Hindlimb muscle (tissue), 1 donor: ENCODE data around the gene TMEM88. TPM values are rescaled to one million over a fixed set of nuclear protein-coding genes. Genes with fewer than 3 reads are reported as not detected.
"Not testable (repeated sequence)": the region's sequence is repeated elsewhere in the genome, so short reads cannot be mapped to it uniquely, and the experiment has no call there.

Source experiments
- DNase-seq: peaks from one replicate; pipeline ENCODE4 v3.0.0-alpha.2; 2013
- polyA plus RNA-seq: library from polyadenylated mRNA; unstranded; fragments of 120-200 nt; gene quantifications from one replicate; pipeline ENCODE4 v1.2.1, GENCODE V29; 2013; ENCODE audit not compliant: insufficient read length

TMEM88 gene
- polyA plus RNA-seq = 32.6 TPM

- DNase-seq = no peak
Observed at GRCh38 chr17:7854851-7855659, at the start of gene TMEM88. TMEM88 (plus strand) TSS chr17:7855066; CDS start chr17:7855075, 9 bp downstream.

- no peak for DNase-seq
Observed at GRCh38 chr17:7806587-7806986, 48.3 kb upstream of the TMEM88 start.

GRCh38 chr17:7807206-7807605 is 47.7 kb upstream of the TMEM88 start:
- no peak for DNase-seq

GRCh38 chr17:7809086-7809790 is 45.6 kb upstream of the TMEM88 start:
- DNase-seq = no peak

GRCh38 chr17:7809791-7810343 is 45.0 kb upstream of the TMEM88 start:
- not testable (repeated sequence) for DNase-seq

- DNase-seq = no peak
Observed at GRCh38 chr17:7811251-7811650, 43.6 kb upstream of the TMEM88 start.

GRCh38 chr17:7814969-7815368 is 39.9 kb upstream of the TMEM88 start:
- DNase-seq = no peak

GRCh38 chr17:7816926-7817642 is 37.8 kb upstream of the TMEM88 start:
- DNase-seq = no peak

- DNase-seq = no peak
Observed at GRCh38 chr17:7817643-7817964, 37.3 kb upstream of the TMEM88 start.

- DNase-seq = no peak
Observed at GRCh38 chr17:7818026-7818425, 36.8 kb upstream of the TMEM88 start.

GRCh38 chr17:7818746-7819645 is 35.9 kb upstream of the TMEM88 start:
- no peak for DNase-seq

GRCh38 chr17:7820231-7820630 is 34.6 kb upstream of the TMEM88 start:
- no peak for DNase-seq

GRCh38 chr17:7822126-7822525 is 32.7 kb upstream of the TMEM88 start:
- DNase-seq = no peak

- no peak for DNase-seq
Observed at GRCh38 chr17:7823581-7824001, 31.3 kb upstream of the TMEM88 start.

GRCh38 chr17:7824021-7824924 is 30.6 kb upstream of the TMEM88 start:
- DNase-seq = no peak

GRCh38 chr17:7825206-7825990 is 29.5 kb upstream of the TMEM88 start:
- DNase-seq = no peak

GRCh38 chr17:7830616-7831015 is 24.2 kb upstream of the TMEM88 start:
- no peak for DNase-seq

GRCh38 chr17:7831233-7831632 is 23.6 kb upstream of the TMEM88 start:
- no peak for DNase-seq

- no peak for DNase-seq
Observed at GRCh38 chr17:7832431-7832830, 22.4 kb upstream of the TMEM88 start.
